ENCODE data around the gene RGS3. TPM values are rescaled to one million over a fixed set of nuclear protein-coding genes. Genes with fewer than 3 reads are reported as not detected.
A peak's percentile ranks its signal among the peaks of the same experiment; 100 is the strongest.

The RGS3 gene
- total RNA-seq, 2 experiments from 2014 or later: 51.0 to 51.5 TPM

DNA sequence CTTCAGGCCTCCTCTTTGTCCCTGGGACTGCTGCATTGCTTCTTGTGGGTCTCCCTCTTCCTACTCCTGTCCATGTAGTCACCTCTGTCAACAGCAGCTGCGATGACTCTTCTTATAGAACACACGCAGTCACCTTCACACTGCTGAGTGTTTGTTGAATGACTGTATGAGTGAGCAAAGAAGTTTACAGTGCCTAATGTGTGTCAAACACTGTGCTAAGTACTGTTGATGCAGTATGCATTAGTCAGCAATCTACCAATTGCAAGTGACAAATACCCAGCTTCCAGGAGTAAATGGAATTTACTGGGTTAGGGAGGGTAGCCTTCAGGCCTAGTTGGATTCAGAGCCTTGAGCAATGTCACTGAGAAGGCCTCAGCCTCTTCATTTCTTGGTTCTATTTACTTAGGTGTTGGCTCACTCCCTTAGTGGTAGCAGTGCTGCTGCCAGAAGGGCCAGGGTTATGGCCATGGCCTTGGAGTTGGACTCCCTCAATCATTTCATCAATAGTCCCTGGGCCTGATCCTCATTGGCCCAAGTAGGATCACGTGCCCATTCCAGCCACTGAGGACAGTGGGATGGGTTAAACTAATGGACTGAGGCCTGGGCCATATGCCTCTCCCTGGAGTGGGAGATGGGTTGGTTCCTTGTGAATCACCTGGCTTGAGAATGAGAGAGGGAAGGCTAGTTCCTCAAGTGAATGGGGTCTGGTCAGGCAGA, 93.5 kb downstream of the RGS3 start:
- no peaks in the 10 kb centered on the region for H3K27me3 Mint-ChIP-seq

GRCh38 chr9:113558632-113559502, 95.3 kb downstream of the RGS3 start:
- Mint-ChIP-seq H3K9me3 (no peaks in the 10 kb centered on the region), H3K36me3 (ENCODE audit: low read depth) (peaks cover 15% of the 10 kb centered on the region), H3K27me3 (no peaks in the 10 kb centered on the region), H3K4me3 (no peak overlapping the region), H3K27ac (peak overlapping the region; percentile 11), H3K4me1 (ENCODE audit: low read depth) (peaks cover 53% of the 10 kb centered on the region)
- POLR2A ChIA-PET: interaction anchor here (0.6 to 2.2 kb wide), 6 partner anchors 11 to 259 kb away, joined by 3 to 7 read pairs (median 4); no protein-coding TSS in a partner anchor
- CTCF ChIA-PET: interaction anchor here (1.1 to 1.4 kb wide), 2 partner anchors 19 to 385 kb away, joined by 3 read pairs; no protein-coding TSS in a partner anchor
- TF ChIP-seq CTCF (IDR thresholded peaks at IDR 0.05): no peak
- no peak for DNase-seq
- ATAC-seq: no peak
- intact Hi-C loops (cut with micrococcal nuclease): no loop called here

More for the DNA sequence above, 93.5 kb downstream of the RGS3 start:
- POLR2A ChIA-PET: interaction anchor here (0.6 to 2.2 kb wide), 2 partner anchors 9 to 22 kb away, joined by 4 to 6 read pairs; no protein-coding TSS in a partner anchor
- H3K36me3 Mint-ChIP-seq (ENCODE audit: low read depth): peaks cover 17% of the 10 kb centered on the region
- no peaks in the 10 kb centered on the region for H3K9me3 Mint-ChIP-seq
- peaks cover 55% of the 10 kb centered on the region for H3K4me1 Mint-ChIP-seq (ENCODE audit: low read depth)
- DNase-seq: no peak
- ATAC-seq: peak; percentile 67
- TF ChIP-seq CTCF (IDR thresholded peaks at IDR 0.05): no peak
- CTCF ChIA-PET: interaction anchor here (0.8 to 1.3 kb wide), 2 partner anchors 22 to 32 kb away, joined by 3 read pairs; no protein-coding TSS in a partner anchor
- H3K4me3 Mint-ChIP-seq: no peak overlapping the region
- intact Hi-C loops (cut with micrococcal nuclease): no loop called here
- H3K27ac Mint-ChIP-seq: peak overlapping the region; percentile 25

DNA sequence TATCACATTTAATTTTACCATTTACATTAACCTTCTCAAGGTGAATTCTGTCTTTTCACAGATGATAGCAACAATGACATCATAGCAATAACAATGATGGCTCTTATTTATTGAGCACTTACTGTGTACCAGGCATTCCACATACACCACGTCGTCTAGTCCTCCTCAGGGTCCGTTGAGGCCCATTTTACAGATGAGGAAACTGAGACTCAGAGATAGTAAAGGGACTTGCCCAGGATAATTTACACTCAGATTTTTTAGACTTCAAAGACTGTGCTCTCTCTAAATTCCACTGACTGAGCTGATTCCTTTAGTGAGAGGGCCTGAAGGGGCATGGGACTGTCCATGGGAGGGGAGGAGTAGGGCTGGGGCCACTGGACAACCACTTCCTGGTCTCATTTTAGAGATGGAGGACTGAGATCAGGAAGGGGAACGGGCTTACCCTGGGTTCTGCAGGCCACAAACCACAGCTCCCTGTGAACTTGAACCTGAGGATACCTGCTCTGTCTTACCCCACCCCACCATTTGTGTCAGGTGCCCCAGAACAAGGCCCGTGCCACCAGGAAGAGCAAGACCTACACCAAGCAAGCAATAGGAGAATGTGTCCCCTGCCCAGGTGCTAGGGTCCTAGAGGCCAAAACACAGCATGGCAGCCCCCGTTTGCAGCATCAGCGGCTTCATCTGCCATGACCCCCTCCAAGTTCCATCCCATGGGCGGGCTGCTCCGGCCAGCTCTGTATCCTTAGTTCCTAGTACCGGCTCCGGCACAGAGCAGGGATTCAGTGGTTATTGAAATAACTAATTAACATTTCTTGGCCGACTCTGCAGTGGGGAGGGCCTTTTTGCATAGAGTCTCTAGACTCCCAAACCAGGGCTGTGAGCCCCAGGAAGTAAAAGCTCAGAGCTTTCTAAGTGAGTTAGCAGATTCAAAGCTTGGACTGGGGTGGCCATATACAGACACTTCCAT, 96.6 kb downstream of the RGS3 start:
- no peak for TF ChIP-seq CTCF (IDR thresholded peaks at IDR 0.05)
- Mint-ChIP-seq H3K36me3 (ENCODE audit: low read depth) (peaks cover 13% of the 10 kb centered on the region), H3K4me3 (no peak overlapping the region), H3K27me3 (no peaks in the 10 kb centered on the region), H3K9me3 (no peaks in the 10 kb centered on the region), H3K27ac (peak overlapping the region; percentile 38), H3K4me1 (ENCODE audit: low read depth) (peaks cover 49% of the 10 kb centered on the region)
- POLR2A ChIA-PET: interaction anchor here (0.7 to 1.8 kb wide), 3 partner anchors 9 to 20 kb away, joined by 3 to 7 read pairs (median 4); no protein-coding TSS in a partner anchor
- DNase-seq (no peak), ATAC-seq (no peak)
- intact Hi-C loops (cut with micrococcal nuclease): no loop called here
- CTCF ChIA-PET: interaction anchor here (1.1 to 1.4 kb wide), 4 partner anchors 18 to 386 kb away, joined by 3 read pairs; no protein-coding TSS in a partner anchor

GRCh38 chr9:113562653-113563381, 99.3 kb downstream of the RGS3 start:
- Mint-ChIP-seq H3K27me3 (no peaks in the 10 kb centered on the region), H3K4me3 (no peak overlapping the region), H3K4me1 (ENCODE audit: low read depth) (peaks cover 44% of the 10 kb centered on the region), H3K27ac (no peak overlapping the region), H3K36me3 (ENCODE audit: low read depth) (peaks cover 10% of the 10 kb centered on the region), H3K9me3 (no peaks in the 10 kb centered on the region)
- intact Hi-C loops (cut with micrococcal nuclease): no loop called here
- POLR2A ChIA-PET: no interaction called here
- no peak for DNase-seq
- CTCF ChIA-PET: interaction anchor here (1.1 kb wide), 1 partner anchor 29 kb away, joined by 3 read pairs; no protein-coding TSS in a partner anchor
- TF ChIP-seq CTCF (IDR thresholded peaks at IDR 0.05): no peak
- ATAC-seq: no peak

Measured in activated CD8-positive, alpha-beta T cell treated with anti-CD3 and anti-CD28 coated beads for 36 hours (primary cell).